HL-60/S4 treated with phorbol 12-myristate 13-acetate at 8.2 ng/mL for 4 days and 3 days (cell line): ENCODE data around the gene RASA3.

ENCODE experiments used
- in situ Hi-C: fragments of 300-500 bp; cut with MboI; formaldehyde crosslinking; loops from 2 replicates; pipeline ENCODE4 v1.15.0; 2022; ENCODE audit warnings: low sequenced_read_pairs

The RASA3 gene

GRCh38 chr13:113945857-113946408, 186.5 kb downstream of the RASA3 start:
- in situ Hi-C loops = no loop called here

GRCh38 chr13:113943821-113944565, 188.4 kb downstream of the RASA3 start:
- in situ Hi-C loops = no loop called here

- in situ Hi-C loops = no loop called here
Observed at GRCh38 chr13:113942591-113943103, 189.8 kb downstream of the RASA3 start.

GRCh38 chr13:113941571-113942191, 190.7 kb downstream of the RASA3 start:
- in situ Hi-C loops = no loop called here

GRCh38 chr13:113939944-113940297, 192.5 kb downstream of the RASA3 start:
- in situ Hi-C loops = no loop called here

- in situ Hi-C loops = no loop called here
Observed at GRCh38 chr13:113939129-113939943, 193.1 kb downstream of the RASA3 start.

DNA sequence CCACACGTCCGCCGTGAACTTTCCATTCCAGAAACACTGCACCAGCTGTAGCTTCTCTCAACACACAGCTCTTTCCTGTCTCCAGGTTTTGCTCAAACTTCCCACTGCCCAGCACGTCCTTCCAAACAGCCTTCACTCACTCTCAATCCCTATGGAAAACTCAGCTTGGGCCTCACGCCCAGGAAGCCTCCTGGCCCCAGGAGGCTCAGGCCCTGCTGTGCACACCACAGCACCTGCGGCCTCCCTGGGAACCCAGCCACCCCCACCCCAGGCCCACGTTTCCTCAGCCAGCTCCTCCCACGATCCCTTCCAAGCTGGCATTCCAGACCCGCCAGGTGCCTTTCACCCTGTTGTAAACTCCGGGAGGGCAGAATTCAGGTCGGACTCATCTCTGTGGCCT, 193.7 kb downstream of the RASA3 start:
- in situ Hi-C loops = no loop called here

GRCh38 chr13:113938246-113938645, 194.2 kb downstream of the RASA3 start:
- in situ Hi-C loops = no loop called here

DNA sequence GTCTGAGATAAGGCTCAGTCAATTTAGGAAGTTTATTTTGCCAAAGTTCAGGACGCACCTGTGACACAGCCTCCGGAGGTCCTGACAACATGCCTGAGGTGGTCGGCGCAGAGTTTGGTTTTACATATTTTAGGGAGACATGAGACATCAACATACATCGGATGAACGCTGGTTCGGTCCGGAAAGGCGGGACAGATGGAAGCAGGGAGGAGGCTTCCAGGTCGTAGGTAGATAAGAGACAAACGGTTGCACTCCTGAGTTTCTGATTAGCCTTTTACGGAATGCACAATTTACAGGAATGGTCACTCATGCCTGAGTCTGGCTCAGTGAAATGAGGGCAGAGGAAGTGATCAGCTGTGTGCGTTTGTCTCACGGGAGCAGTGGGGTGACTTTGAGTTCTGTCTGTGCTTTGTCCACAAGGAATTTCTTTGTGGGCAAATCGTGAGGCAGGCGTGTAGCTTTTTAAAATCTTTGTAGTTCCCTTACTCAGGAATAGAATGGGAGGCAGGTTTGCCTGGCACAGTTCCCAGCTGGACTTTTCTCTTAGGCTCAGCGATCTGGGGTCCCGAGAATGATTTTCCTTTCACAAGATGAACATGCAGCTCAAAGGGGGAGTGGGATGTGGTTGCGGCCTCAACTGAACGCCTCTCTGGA, 194.8 kb downstream of the RASA3 start:
- in situ Hi-C loops = no loop called here

GRCh38 chr13:113937073-113937472, 195.3 kb downstream of the RASA3 start:
- in situ Hi-C loops = no loop called here

DNA sequence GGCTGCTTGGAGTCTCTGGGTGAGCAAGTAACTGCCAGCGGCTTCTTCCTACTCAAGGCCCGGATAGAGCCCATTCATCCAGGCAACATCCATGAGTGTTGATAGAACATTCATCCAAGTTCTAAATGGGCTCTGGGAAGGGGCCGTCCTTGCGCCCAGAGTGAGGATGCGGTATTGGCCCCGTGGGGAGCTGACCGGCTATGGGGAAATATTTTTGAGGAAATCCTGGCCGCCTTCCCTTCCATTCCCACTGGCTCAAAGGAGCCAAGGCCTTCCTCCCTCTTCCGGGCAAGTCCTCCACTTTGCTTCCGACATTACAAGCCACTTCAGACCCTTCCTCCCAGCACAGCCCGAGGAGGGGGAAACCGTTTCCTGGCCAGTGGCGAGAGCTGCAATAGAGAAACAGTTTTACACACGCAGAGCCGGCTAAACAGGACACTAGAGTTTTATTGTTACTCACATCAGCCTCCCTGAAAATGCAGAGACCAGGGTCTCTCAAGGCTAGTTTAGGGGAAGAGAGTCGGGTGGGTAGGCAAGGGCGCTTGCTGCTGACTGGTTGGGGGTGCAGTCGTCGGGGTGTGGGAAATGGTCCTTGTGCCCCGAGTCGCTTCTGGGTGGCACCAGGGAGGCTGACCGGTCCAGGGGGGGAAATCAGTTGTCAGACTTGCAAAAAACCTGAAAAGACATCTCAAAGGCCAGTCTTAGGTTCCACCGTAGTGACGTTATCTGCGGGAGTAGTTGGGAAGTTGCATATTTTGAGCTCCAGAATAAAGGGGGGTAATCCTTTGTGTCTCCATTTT, 196.1 kb downstream of the RASA3 start:
- in situ Hi-C loops = no loop called here

GRCh38 chr13:113935001-113935844, 197.2 kb downstream of the RASA3 start:
- in situ Hi-C loops = no loop called here

DNA sequence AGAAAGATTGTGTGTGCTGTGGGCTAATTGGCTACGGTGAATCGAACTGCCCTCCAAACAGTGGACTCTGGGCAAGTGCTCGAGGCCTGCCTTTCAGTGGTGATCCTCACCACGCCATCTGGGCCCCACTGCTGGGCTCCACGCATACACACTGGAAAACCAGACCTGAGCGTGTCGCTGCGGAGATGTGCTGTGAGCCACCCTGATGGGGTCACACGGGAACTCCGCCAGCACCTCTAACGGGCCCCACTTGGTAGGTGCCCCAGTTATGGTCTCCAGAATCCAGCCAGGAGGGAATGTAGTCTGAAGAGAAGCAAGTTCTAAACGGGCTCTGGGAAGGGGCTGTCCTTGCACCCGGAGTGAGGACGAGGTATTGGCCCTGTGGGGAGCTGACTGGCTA, 197.8 kb downstream of the RASA3 start:
- in situ Hi-C loops = no loop called here

- in situ Hi-C loops = no loop called here
Observed at GRCh38 chr13:113933901-113934300, 198.5 kb downstream of the RASA3 start.

- in situ Hi-C loops = no loop called here
Observed at GRCh38 chr13:113931841-113932459, 200.5 kb downstream of the RASA3 start.

- in situ Hi-C loops = no loop called here
Observed at GRCh38 chr13:113930671-113931637, 201.5 kb downstream of the RASA3 start.
